OCI-LY3 (cell line): ENCODE measurements around the gene NR6A1.

ENCODE experiments used
- H2AFZ ChIP-seq: fragments of 200-600, 300-600 bp; shearing (Covaris generic); 2 replicates; pipeline ENCODE4 v1.6.0; 2014; ENCODE audit warnings: antibody characterized with exemption, low read depth, low read length
- H3K27ac ChIP-seq: fragments of 200-600, 300-600 bp; sonication (generic); 2 replicates; pipeline ENCODE4 v1.5.1; 2014; ENCODE audit warnings: mild to moderate bottlenecking, low read length, moderate library complexity, mixed read lengths
- H3K27me3 ChIP-seq: fragments of 200-600, 300-600 bp; sonication (generic); 2 replicates; pipeline ENCODE4 v1.6.1; 2014; ENCODE audit warnings: low read depth, low read length, mixed read lengths
- H3K36me3 ChIP-seq: fragments of 200-600, 300-600 bp; sonication (generic); replicated peaks from 2 replicates; pipeline ENCODE3; 2014; ENCODE audit warnings: low read depth, low read length, mixed read lengths
- H3K4me1 ChIP-seq: fragments of 300-600, 200-600 bp; sonication (generic); 2 replicates; pipeline ENCODE4 v1.6.1; 2014; ENCODE audit warnings: low read length, mixed read lengths
- H3K4me2 ChIP-seq: fragments of 200-600, 300-600 bp; sonication (generic); 2 replicates; pipeline ENCODE4 v1.6.1; 2014; ENCODE audit warnings: low read length, mixed read lengths
- H3K4me3 ChIP-seq: fragments of 300-600, 200-600 bp; sonication (generic); 2 replicates; pipeline ENCODE4 v1.5.1; 2014; ENCODE audit warnings: antibody characterized with exemption, mild to moderate bottlenecking, low read length, moderate library complexity
- H3K79me2 ChIP-seq: fragments of 300-600, 200-600 bp; shearing (Covaris generic); 2 replicates; pipeline ENCODE4 v1.6.1; 2014; ENCODE audit warnings: mild to moderate bottlenecking, low read length, mixed read lengths
- H3K9ac ChIP-seq: fragments of 300-600, 200-600 bp; shearing (Covaris generic); 2 replicates; pipeline ENCODE4 v1.6.0; 2014; ENCODE audit warnings: mild to moderate bottlenecking, low read length, moderate library complexity
- H3K9me3 ChIP-seq: fragments of 200-600, 300-600 bp; shearing (Covaris generic); 2 replicates; pipeline ENCODE4 v1.6.1; 2014; ENCODE audit warnings: low read length, mixed read lengths; ENCODE audit not compliant: insufficient read depth
- H4K20me1 ChIP-seq: fragments of 200-600, 300-600 bp; sonication (generic); 2 replicates; pipeline ENCODE4 v1.6.1; 2016; ENCODE audit warnings: low read length, mixed read lengths; ENCODE audit not compliant: insufficient read depth
- EZH2phosphoT487 ChIP-seq: fragments of 200-600 bp; shearing (Covaris generic); IDR thresholded peaks from 2 replicates; pipeline ENCODE4 v1.6.1; 2018; ENCODE audit warnings: antibody characterized with exemption, mixed run types, low read depth
- TF ChIP-seq, protein P1 (sequence below): fragments of 200-600, 300-600 bp; sonication (generic); IDR thresholded peaks from 2 replicates; pipeline ENCODE4 v1.5.1; 2014; ENCODE audit warnings: antibody characterized with exemption, low read length, low read depth

The NR6A1 gene

DNA sequence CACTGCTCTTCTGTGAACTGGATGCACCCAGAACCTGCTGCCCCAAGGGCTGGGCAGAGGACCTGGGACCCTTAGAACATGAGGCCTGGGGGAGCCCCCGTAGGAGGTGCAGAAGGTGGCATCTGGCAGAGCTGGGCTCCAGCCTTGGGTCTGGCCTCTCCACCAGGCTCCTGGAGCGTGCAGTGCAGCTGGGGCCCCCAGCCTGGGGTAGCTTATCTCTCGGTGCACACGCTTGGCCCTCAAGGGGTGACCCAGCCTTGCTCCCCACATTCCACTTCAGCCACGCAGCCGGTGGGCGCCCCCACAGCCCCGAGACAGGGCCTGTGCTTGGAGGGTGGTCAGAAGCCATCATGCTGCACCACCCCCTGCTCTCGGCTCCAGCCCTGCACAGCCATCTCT is 258.3 kb downstream of the NR6A1 start:
- Histone ChIP-seq H3K4me1 (no peaks in the 10 kb centered on the region), H2AFZ (no peak overlapping the region), H3K4me3 (no peak overlapping the region), H3K27me3 (no peaks in the 10 kb centered on the region), H4K20me1 (no peaks in the 10 kb centered on the region), H3K4me2 (no peak overlapping the region), H3K9ac (no peak overlapping the region), H3K9me3 (no peaks in the 10 kb centered on the region), H3K36me3 (no peaks in the 10 kb centered on the region), H3K27ac (no peak overlapping the region), H3K79me2 (no peaks in the 10 kb centered on the region)
- TF ChIP-seq, protein P1, sequence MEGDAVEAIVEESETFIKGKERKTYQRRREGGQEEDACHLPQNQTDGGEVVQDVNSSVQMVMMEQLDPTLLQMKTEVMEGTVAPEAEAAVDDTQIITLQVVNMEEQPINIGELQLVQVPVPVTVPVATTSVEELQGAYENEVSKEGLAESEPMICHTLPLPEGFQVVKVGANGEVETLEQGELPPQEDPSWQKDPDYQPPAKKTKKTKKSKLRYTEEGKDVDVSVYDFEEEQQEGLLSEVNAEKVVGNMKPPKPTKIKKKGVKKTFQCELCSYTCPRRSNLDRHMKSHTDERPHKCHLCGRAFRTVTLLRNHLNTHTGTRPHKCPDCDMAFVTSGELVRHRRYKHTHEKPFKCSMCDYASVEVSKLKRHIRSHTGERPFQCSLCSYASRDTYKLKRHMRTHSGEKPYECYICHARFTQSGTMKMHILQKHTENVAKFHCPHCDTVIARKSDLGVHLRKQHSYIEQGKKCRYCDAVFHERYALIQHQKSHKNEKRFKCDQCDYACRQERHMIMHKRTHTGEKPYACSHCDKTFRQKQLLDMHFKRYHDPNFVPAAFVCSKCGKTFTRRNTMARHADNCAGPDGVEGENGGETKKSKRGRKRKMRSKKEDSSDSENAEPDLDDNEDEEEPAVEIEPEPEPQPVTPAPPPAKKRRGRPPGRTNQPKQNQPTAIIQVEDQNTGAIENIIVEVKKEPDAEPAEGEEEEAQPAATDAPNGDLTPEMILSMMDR, result no peak
- no peak for TF ChIP-seq EZH2phosphoT487

DNA sequence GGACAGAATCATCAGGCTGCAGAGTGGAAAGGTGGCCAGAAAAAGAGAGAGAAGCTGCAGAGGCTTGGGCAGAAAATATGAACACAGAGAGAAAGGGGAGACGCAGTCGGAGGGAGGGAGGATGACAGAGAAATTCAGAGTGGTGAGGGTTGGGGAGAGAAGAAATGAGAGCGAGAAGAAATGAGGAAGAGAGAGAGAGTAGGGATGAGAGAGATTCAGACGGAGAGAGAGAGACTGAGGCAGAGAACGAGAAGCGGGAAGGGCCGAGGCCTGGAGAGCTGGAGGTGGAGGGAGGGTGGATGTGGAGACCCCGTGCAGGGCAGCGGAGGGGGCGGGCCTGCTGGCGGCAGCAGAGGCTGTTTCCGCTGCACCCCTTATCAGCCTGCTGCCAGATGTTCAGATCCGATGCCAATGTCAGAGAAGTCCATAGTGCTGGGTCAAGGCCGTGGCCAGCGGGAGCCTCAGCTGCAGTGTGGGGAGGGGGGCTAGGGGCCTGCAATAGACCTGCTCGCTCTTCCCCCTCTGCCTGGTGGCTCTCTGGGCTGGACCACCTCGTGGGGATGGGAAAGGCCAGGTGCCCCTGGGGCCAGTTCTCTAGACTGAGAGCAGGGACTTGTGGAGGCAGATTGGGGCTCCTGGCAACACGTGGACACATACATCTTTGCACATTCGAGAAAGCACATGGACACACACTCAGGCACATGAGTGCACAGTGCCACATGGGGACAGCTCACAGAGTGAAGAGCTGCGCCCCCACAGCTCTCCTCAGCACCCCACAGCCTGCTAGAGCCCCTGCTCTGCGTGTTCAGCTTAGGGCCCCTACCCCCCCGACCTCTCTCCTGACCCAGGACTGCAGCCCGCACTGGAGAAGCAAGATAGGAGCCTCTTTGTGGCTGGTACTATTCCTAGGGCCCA is 259.0 kb downstream of the NR6A1 start:
- H3K4me1 ChIP-seq, result no peaks in the 10 kb centered on the region
- H3K79me2 ChIP-seq, result no peaks in the 10 kb centered on the region
- H3K4me2 ChIP-seq, result no peak overlapping the region
- TF ChIP-seq EZH2phosphoT487, result no peak
- TF ChIP-seq, protein P1, result no peak
- H3K27me3 ChIP-seq, result no peaks in the 10 kb centered on the region
- H4K20me1 ChIP-seq, result no peaks in the 10 kb centered on the region
- no peak overlapping the region for H3K4me3 ChIP-seq
- no peak overlapping the region for H3K9ac ChIP-seq
- H3K9me3 ChIP-seq, result no peaks in the 10 kb centered on the region
- H2AFZ ChIP-seq, result no peak overlapping the region
- H3K36me3 ChIP-seq, result no peaks in the 10 kb centered on the region
- H3K27ac ChIP-seq, result no peak overlapping the region

GRCh38 chr9:124511426-124511840 is 259.7 kb downstream of the NR6A1 start:
- H3K36me3 ChIP-seq, result no peaks in the 10 kb centered on the region
- no peak overlapping the region for H3K9ac ChIP-seq
- no peaks in the 10 kb centered on the region for H3K4me1 ChIP-seq
- no peaks in the 10 kb centered on the region for H3K9me3 ChIP-seq
- no peak overlapping the region for H3K4me3 ChIP-seq
- no peak overlapping the region for H3K4me2 ChIP-seq
- H3K27me3 ChIP-seq, result no peaks in the 10 kb centered on the region
- no peak overlapping the region for H3K27ac ChIP-seq
- H3K79me2 ChIP-seq, result no peaks in the 10 kb centered on the region
- no peak for TF ChIP-seq EZH2phosphoT487
- TF ChIP-seq, protein P1, result no peak
- H4K20me1 ChIP-seq, result no peaks in the 10 kb centered on the region
- no peak overlapping the region for H2AFZ ChIP-seq

- Histone ChIP-seq H3K4me3 (no peak overlapping the region), H4K20me1 (no peaks in the 10 kb centered on the region), H3K4me1 (no peaks in the 10 kb centered on the region), H3K79me2 (no peaks in the 10 kb centered on the region), H3K27me3 (no peaks in the 10 kb centered on the region), H3K4me2 (no peak overlapping the region), H3K9ac (no peak overlapping the region), H3K36me3 (no peaks in the 10 kb centered on the region), H3K27ac (no peak overlapping the region), H3K9me3 (no peaks in the 10 kb centered on the region), H2AFZ (no peak overlapping the region)
- no peak for TF ChIP-seq EZH2phosphoT487
- TF ChIP-seq, protein P1, result no peak
Observed at GRCh38 chr9:124510650-124511425, 260.3 kb downstream of the NR6A1 start.
